Thyroid gland (tissue), 4 donors: Measurements from ENCODE around the gene MALAT1. TPM values are rescaled to one million over a fixed set of nuclear protein-coding genes. Genes with fewer than 3 reads are reported as not detected.

ENCODE experiments used
- DNase-seq, 2 donors: peaks; one replicate each; pipeline ENCODE4 v3.0.0-alpha.2; 2019
- H3K27ac ChIP-seq, 3 donors: fragments of 200-600 bp; sonication (generic); 1 replicate in 2 of 3; 2 replicates in 1 of 3; pipeline ENCODE4 v1.5.1; 2016 to 2019; ENCODE audit warnings: mild to moderate bottlenecking in 1 of 3, moderate library complexity in 1 of 3
- H3K27me3 ChIP-seq: fragments of 200-600 bp; sonication (generic); one replicate; pipeline ENCODE4 v1.5.1; 2019
- H3K36me3 ChIP-seq, 2 donors: fragments of 200-600 bp; sonication (generic); one replicate each; pipeline ENCODE4 v1.5.1; 2016 to 2019
- H3K4me1 ChIP-seq, 2 donors: fragments of 200-600 bp; sonication (generic); one replicate each; pipeline ENCODE4 v1.5.1; 2017 to 2019
- H3K4me3 ChIP-seq, 3 donors: fragments of 200-600 bp; sonication (generic); replicated peaks in 1 of 3; 1 replicate in 2 of 3; 2 replicates in 1 of 3; pipeline ENCODE4 v1.5.1; 2016; ENCODE audit warnings: mild to moderate bottlenecking in 1 of 3
- H3K9me3 ChIP-seq: fragments of 200-600 bp; sonication (generic); one replicate; pipeline ENCODE4 v1.5.1; 2017
- POLR2A ChIP-seq, 2 donors: fragments of 450-650 bp; IDR thresholded peaks; one replicate each; pipeline ENCODE4 v1.6.1; 2017; ENCODE audit warnings: antibody characterized with exemption in 2 of 2, mild to moderate bottlenecking in 2 of 2, moderate library complexity in 1 of 2
- WGBS, 2 donors: methylation state at CpG; one replicate each; pipeline ENCODE4 v1.1.5; 2017; 5-methylcytosine and 5-hydroxymethylcytosine counted together
- intact Hi-C: fragments of 100-400 bp; cut with DNase I; formaldehyde crosslinking; loops from one replicate; pipeline ENCODE4 v1.15.1; 2023
- total RNA-seq, 4 donors: library from RNA; depleted of rRNA; stranded (reverse); fragments of >200 nt; gene quantifications; one replicate each; pipeline ENCODE4 v1.2.3, GENCODE V29; 2016
- TF ChIP-seq, protein P1 (sequence below), 6 experiments: fragments of 200-600 bp in 3 of 6; fragments of 450-650 bp in 3 of 6; sonication (generic) in 3 of 6; IDR thresholded peaks; one replicate each; pipeline ENCODE4 v1.5.1; 2016 to 2019; ENCODE audit warnings: antibody characterized with exemption in 6 of 6, mild to moderate bottlenecking in 2 of 6, inconsistent platforms in 1 of 6, moderate library complexity in 1 of 6

Gene MALAT1
- total RNA-seq, 4 donors from 2014 or later = 20,994 to 36,233 (median 26,043) TPM

DNA sequence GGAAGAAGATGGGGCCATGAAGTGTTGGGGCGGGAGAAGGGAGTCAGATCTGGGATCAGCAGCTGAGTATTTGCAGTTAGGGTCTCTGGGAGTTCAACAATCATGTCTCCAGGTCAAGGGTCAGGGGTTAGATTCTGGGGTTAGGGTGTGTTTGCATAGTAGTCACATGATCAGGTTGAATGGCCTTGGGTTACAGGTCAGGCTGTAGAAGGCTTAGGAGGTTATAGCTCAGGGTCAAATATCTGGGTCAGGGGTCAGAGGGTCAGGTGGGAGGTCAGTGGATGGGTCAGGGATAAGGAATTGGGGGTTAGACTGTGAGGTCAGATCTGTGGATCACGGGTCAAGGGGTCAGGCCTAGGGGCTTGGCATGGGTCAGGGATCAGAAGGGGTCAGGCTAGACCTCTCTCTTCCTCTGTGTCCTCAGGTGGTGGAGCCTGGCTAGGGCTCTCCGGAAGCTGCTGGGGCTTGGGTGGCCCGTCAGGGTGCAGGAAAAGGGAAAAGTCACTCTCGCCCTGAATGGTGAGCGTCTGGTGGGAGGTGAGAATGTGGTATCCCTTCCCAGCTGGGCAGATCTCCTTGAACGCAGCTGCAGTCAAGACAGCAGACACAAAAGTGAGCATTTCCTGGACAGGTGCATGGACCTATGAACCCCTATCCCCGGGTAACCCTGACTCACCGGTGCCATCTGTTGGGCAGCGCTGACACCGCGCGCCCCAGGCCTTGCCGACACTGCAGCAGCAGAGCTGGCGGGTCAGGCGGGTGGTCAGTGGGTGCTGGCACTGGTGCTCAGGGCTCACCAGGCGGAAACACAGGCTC is 52.9 kb downstream of the MALAT1 start:
- Histone ChIP-seq H3K36me3 (no peaks in the 10 kb centered on the region), H3K9me3 (no peaks in the 10 kb centered on the region), H3K27ac (peak overlapping the region in 1 of 3 donors; percentile 32), H3K4me1 (peaks cover 16 to 57% of the 10 kb centered on the region in 2 donors), H3K4me3 (no peak overlapping the region), H3K27me3 (no peaks in the 10 kb centered on the region)
- intact Hi-C loops = no loop called here
- 64 to 70% methylated on average over 7 to 8 of the region's 17 CpGs for WGBS, 2 donors
- peak; percentile 69 to 83 for DNase-seq
- TF ChIP-seq, protein P1, sequence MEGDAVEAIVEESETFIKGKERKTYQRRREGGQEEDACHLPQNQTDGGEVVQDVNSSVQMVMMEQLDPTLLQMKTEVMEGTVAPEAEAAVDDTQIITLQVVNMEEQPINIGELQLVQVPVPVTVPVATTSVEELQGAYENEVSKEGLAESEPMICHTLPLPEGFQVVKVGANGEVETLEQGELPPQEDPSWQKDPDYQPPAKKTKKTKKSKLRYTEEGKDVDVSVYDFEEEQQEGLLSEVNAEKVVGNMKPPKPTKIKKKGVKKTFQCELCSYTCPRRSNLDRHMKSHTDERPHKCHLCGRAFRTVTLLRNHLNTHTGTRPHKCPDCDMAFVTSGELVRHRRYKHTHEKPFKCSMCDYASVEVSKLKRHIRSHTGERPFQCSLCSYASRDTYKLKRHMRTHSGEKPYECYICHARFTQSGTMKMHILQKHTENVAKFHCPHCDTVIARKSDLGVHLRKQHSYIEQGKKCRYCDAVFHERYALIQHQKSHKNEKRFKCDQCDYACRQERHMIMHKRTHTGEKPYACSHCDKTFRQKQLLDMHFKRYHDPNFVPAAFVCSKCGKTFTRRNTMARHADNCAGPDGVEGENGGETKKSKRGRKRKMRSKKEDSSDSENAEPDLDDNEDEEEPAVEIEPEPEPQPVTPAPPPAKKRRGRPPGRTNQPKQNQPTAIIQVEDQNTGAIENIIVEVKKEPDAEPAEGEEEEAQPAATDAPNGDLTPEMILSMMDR (IDR thresholded peaks at IDR 0.05) = peak in 4 of 6 experiments; percentile 29 to 49 (median 35)
- no peak for TF ChIP-seq POLR2A (IDR thresholded peaks at IDR 0.05)

GRCh38 chr11:65552388-65552951 is 53.6 kb downstream of the MALAT1 start:
- H3K36me3 ChIP-seq = no peaks in the 10 kb centered on the region
- no peak overlapping the region for H3K27ac ChIP-seq
- DNase-seq = no peak
- H3K4me3 ChIP-seq = no peak overlapping the region
- H3K9me3 ChIP-seq = no peaks in the 10 kb centered on the region
- no peaks in the 10 kb centered on the region for H3K27me3 ChIP-seq
- intact Hi-C loops = no loop called here
- peaks cover 22 to 63% of the 10 kb centered on the region in 2 donors for H3K4me1 ChIP-seq
- 84 to 88% methylated on average over 6 to 9 of the region's 9 CpGs for WGBS, 2 donors
- TF ChIP-seq, protein P1 (IDR thresholded peaks at IDR 0.05) = no peak
- TF ChIP-seq POLR2A (IDR thresholded peaks at IDR 0.05) = no peak

DNA sequence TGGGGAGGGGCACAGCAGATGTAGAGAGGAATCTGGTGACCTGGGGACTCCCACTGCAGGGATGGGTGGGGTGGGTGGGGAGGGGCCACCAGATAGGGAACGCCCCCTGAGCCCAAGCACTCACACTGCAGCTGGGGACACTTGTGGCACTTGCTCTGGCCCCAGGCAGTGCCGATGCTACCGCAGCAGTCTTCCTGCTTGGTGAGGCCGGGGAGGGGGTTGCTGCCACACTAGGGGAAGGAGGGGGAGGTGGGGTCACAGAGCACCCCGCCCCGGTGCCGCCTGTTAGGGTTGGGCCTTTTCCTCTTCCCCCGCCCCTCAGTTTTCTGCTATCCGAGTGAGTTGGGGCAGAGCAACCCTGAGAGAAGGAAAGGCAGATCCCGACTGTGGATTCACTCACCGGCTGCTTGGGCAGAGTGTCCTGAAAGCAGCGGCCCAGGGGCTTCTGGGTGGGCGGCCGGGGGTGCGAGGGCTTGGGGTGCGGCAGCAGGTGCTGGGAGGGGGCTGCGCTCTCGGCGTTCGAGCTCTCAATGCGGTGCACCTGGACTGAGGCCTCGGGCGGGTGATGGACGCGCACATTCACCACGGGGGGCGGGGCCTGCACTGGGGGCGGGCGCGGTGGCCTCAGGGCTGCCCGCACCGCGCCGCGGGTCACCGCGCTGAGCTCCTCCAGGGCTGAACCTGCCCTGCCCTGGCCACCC is 54.6 kb downstream of the MALAT1 start:
- 69 to 75% methylated on average over 14 to 36 of the region's 37 CpGs for WGBS, 2 donors
- Histone ChIP-seq H3K27me3 (no peaks in the 10 kb centered on the region), H3K27ac (no peak overlapping the region), H3K4me3 (no peak overlapping the region), H3K4me1 (peaks cover 24 to 60% of the 10 kb centered on the region in 2 donors), H3K36me3 (no peaks in the 10 kb centered on the region), H3K9me3 (no peaks in the 10 kb centered on the region)
- DNase-seq = no peak
- intact Hi-C loops = no loop called here
- TF ChIP-seq POLR2A (IDR thresholded peaks at IDR 0.05) = no peak
- TF ChIP-seq, protein P1 (IDR thresholded peaks at IDR 0.05) = no peak

DNA sequence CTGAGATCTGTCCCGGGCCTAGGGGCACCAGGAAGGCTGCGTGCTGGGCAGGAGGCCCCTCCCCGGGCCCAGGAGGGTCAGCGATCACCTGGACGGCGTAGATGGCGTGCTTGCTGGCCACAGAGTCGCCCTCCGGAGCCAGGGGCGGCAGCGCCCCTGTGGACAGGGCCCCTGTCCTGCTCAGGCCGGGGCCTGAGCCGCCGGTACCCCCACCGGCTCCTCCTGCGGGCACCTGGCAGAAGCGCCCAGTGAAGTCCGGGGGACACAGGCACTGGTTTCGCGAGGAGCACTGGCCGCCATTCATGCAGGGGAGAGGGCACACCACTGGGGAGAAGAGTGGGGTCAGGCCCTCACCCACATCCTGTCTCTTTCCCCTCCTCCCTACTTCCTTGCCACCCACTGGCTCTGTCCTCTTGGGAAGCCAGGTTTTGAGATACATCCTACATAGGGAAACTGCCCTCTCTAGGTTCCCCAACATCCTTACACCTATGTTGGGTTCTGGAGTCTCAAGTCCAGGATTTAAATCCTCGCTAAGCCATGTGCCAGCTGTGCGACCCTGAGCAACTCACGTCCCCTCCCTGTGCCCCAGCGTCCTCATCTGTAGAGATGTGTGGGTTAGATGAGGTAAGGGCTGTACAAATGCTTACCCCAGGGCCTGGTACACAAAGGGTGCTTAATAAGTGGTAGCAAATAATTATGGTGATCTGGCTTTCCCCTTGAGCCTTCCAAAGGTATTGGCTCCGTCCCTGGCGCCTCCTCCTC is 55.4 kb downstream of the MALAT1 start:
- Histone ChIP-seq H3K27me3 (no peaks in the 10 kb centered on the region), H3K4me1 (peaks cover 31 to 60% of the 10 kb centered on the region in 2 donors), H3K27ac (no peak overlapping the region), H3K9me3 (no peaks in the 10 kb centered on the region), H3K36me3 (no peaks in the 10 kb centered on the region), H3K4me3 (no peak overlapping the region)
- TF ChIP-seq, protein P1 (IDR thresholded peaks at IDR 0.05) = no peak
- TF ChIP-seq POLR2A (IDR thresholded peaks at IDR 0.05) = no peak
- WGBS, 2 donors = 85 to 97% methylated on average over 10 to 18 of the region's 27 CpGs
- intact Hi-C loops = no loop called here
- DNase-seq = no peak
